Parathyroid adenoma (tissue), 2 donors: ENCODE data around the gene NEGR1.

Experiments
- H2AFZ ChIP-seq: fragments of 300-600 bp; sonication (generic); one replicate; pipeline ENCODE4 v1.7.0; 2017; ENCODE audit warnings: antibody characterized with exemption, mild to moderate bottlenecking
- H3K27ac ChIP-seq: fragments of 300-600 bp; sonication (generic); one replicate; pipeline ENCODE4 v1.7.0; 2017
- H3K27me3 ChIP-seq: fragments of 300-600 bp; sonication (generic); one replicate; pipeline ENCODE4 v1.7.0; 2017; ENCODE audit warnings: low read length; ENCODE audit not compliant: control insufficient read depth, insufficient read depth
- H3K36me3 ChIP-seq: fragments of 300-600 bp; sonication (generic); one replicate; pipeline ENCODE4 v1.7.0; 2017; ENCODE audit warnings: low read length; ENCODE audit not compliant: control insufficient read depth, insufficient read depth
- H3K4me1 ChIP-seq: fragments of 300-600 bp; sonication (generic); one replicate; pipeline ENCODE4 v1.7.0; 2017; ENCODE audit warnings: control low read depth
- H3K4me2 ChIP-seq: fragments of 300-600 bp; sonication (generic); one replicate; pipeline ENCODE4 v1.7.0; 2017; ENCODE audit warnings: low read length
- H3K4me3 ChIP-seq: fragments of 300-600 bp; sonication (generic); one replicate; pipeline ENCODE4 v1.7.0; 2017; ENCODE audit warnings: low read depth, low read length
- H3K79me2 ChIP-seq: fragments of 300-600 bp; sonication (generic); one replicate; pipeline ENCODE4 v1.7.0; 2017; ENCODE audit warnings: control low read depth
- H3K9ac ChIP-seq: fragments of 300-600 bp; sonication (generic); one replicate; pipeline ENCODE4 v1.7.0; 2017; ENCODE audit warnings: mild to moderate bottlenecking
- H3K9me3 ChIP-seq: fragments of 300-600 bp; sonication (generic); one replicate; pipeline ENCODE4 v1.7.0; 2017; ENCODE audit warnings: low read length; ENCODE audit not compliant: control insufficient read depth
- TF ChIP-seq, protein P1 (sequence below): fragments of 300-600 bp; sonication (generic); IDR thresholded peaks from one replicate; pipeline ENCODE4 v1.7.0; 2017; ENCODE audit warnings: antibody characterized with exemption, mild to moderate bottlenecking
- donor health status: primary hyperparathyroidism.

Gene NEGR1

GRCh38 chr1:71502006-71502405, 780.3 kb downstream of the NEGR1 start:
- Histone ChIP-seq H3K27ac (no peak overlapping the region), H3K4me1 (no peaks in the 10 kb centered on the region), H3K4me3 (no peak overlapping the region), H3K27me3 (no peaks in the 10 kb centered on the region), H3K9ac (no peak overlapping the region), H3K36me3 (no peaks in the 10 kb centered on the region), H2AFZ (no peak overlapping the region), H3K4me2 (no peak overlapping the region), H3K79me2 (no peaks in the 10 kb centered on the region), H3K9me3 (no peaks in the 10 kb centered on the region)
- TF ChIP-seq, protein P1, sequence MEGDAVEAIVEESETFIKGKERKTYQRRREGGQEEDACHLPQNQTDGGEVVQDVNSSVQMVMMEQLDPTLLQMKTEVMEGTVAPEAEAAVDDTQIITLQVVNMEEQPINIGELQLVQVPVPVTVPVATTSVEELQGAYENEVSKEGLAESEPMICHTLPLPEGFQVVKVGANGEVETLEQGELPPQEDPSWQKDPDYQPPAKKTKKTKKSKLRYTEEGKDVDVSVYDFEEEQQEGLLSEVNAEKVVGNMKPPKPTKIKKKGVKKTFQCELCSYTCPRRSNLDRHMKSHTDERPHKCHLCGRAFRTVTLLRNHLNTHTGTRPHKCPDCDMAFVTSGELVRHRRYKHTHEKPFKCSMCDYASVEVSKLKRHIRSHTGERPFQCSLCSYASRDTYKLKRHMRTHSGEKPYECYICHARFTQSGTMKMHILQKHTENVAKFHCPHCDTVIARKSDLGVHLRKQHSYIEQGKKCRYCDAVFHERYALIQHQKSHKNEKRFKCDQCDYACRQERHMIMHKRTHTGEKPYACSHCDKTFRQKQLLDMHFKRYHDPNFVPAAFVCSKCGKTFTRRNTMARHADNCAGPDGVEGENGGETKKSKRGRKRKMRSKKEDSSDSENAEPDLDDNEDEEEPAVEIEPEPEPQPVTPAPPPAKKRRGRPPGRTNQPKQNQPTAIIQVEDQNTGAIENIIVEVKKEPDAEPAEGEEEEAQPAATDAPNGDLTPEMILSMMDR: no peak

DNA sequence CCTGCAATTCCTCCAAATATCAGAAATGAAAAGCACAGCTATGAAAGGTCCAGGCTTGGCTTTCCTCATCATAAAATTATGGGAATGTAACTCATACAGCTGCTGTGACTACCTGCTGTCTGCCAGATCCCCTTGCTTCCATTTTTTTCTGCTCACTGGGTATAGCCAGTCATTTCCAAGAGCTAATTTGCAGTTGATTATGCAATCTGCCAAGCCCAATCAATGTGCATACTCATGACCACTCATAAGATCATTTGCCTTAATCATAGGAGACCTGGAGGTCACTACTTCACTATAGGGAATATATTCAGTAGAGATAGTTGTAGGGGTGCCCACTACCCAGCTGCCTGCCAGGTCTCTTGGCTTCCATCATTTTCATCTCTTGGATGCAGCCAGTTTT, 783.8 kb downstream of the NEGR1 start:
- Histone ChIP-seq H2AFZ (no peak overlapping the region), H3K79me2 (no peaks in the 10 kb centered on the region), H3K4me3 (no peak overlapping the region), H3K27ac (no peak overlapping the region), H3K27me3 (no peaks in the 10 kb centered on the region), H3K4me2 (no peak overlapping the region), H3K9ac (no peak overlapping the region), H3K9me3 (no peaks in the 10 kb centered on the region), H3K36me3 (no peaks in the 10 kb centered on the region), H3K4me1 (no peaks in the 10 kb centered on the region)
- TF ChIP-seq, protein P1: no peak

- H3K4me1 ChIP-seq: no peaks in the 10 kb centered on the region
- H3K27ac ChIP-seq: no peak overlapping the region
- TF ChIP-seq, protein P1: no peak
- no peaks in the 10 kb centered on the region for H3K36me3 ChIP-seq
- H3K27me3 ChIP-seq: no peaks in the 10 kb centered on the region
- H2AFZ ChIP-seq: no peak overlapping the region
- H3K4me2 ChIP-seq: no peak overlapping the region
- no peak overlapping the region for H3K4me3 ChIP-seq
- H3K9ac ChIP-seq: no peak overlapping the region
- H3K9me3 ChIP-seq: peaks cover 3% of the 10 kb centered on the region
- H3K79me2 ChIP-seq: no peaks in the 10 kb centered on the region
These were observed 788.2 kb downstream of the NEGR1 start for GRCh38 chr1:71494163-71494562.

DNA sequence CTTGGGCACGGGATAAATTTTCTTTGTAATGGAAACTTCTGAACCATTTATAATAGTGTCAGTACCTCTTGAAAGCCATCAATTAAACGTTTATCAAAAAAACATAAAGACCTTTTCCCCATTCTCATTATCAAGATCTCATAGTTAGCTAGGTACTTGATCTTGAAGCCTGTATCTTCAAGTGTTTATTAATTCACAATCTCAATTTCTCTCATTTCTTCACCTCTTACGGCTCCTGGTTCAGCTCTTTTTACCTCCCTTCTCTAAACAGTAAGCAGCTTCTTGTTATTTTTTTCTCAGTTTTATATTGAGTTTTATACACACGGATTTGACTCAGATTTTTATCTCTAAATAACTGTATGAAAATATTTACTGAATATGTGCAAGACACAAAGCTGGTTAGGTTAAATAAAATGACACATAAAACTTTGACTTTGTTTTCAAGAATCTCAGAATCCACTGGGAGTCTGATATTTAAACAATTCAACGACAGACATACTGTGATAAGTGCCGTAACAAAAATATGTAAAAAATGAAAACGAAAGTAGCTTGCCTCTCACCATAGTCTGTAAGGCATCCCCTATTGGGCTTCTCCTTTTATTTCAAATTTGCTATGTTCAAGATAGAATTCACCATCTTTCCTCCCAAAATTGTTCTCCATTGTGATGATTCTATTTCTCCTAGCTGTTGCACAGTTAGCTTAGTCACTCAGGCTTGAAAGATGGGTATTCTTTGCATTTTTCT, 789.9 kb downstream of the NEGR1 start:
- no peak overlapping the region for H3K4me3 ChIP-seq
- H3K9ac ChIP-seq: no peak overlapping the region

More for the DNA sequence above, 789.9 kb downstream of the NEGR1 start:
- Histone ChIP-seq H3K4me2 (no peak overlapping the region), H3K79me2 (no peaks in the 10 kb centered on the region), H3K36me3 (no peaks in the 10 kb centered on the region), H3K9me3 (peaks cover 3% of the 10 kb centered on the region), H3K27me3 (no peaks in the 10 kb centered on the region), H3K4me1 (no peaks in the 10 kb centered on the region), H2AFZ (no peak overlapping the region), H3K27ac (no peak overlapping the region)
- TF ChIP-seq, protein P1: no peak
